Transverse colon (tissue), 4 donors: Measurements from ENCODE around the gene LRRC45. TPM values are rescaled to one million over a fixed set of nuclear protein-coding genes. Genes with fewer than 3 reads are reported as not detected.

Experiments
- DNase-seq: peaks from one replicate; pipeline ENCODE4 v3.0.0-alpha.2; 2019
- H3K27ac ChIP-seq, 4 donors: fragments of 200-600 bp; sonication (generic); 2 replicates each; pipeline ENCODE4 v1.5.1; 2016 to 2018; ENCODE audit warnings: inconsistent platforms in 4 of 4
- H3K27me3 ChIP-seq: fragments of 200-600 bp; sonication (generic); 2 replicates; pipeline ENCODE4 v1.5.1; 2017; ENCODE audit warnings: inconsistent platforms
- H3K36me3 ChIP-seq, 4 donors: fragments of 200-600 bp; sonication (generic); 2 replicates each; pipeline ENCODE4 v1.5.1; 2017 to 2019; ENCODE audit warnings: inconsistent platforms in 4 of 4
- H3K4me1 ChIP-seq, 4 donors: fragments of 200-600 bp; sonication (generic); 2 replicates each; pipeline ENCODE4 v1.5.1; 2017 to 2020; ENCODE audit warnings: inconsistent platforms in 4 of 4
- H3K4me3 ChIP-seq, 4 donors: fragments of 200-600 bp; sonication (generic); 1 replicate in 1 of 4; 2 replicates in 3 of 4; pipeline versions ENCODE4 v1.5.1 to v1.6.1; 2017 to 2019; ENCODE audit warnings: inconsistent platforms in 4 of 4
- H3K9me3 ChIP-seq, 2 donors: fragments of 200-600 bp; sonication (generic); 2 replicates each; pipeline ENCODE4 v1.5.1; 2017 to 2019; ENCODE audit warnings: inconsistent platforms in 2 of 2
- EP300 ChIP-seq: sonication (generic); formaldehyde crosslinking; IDR thresholded peaks from one replicate; pipeline ENCODE4 v1.6.1; 2017; ENCODE audit warnings: antibody characterized with exemption, low read depth
- POLR2A ChIP-seq: fragments of 450-650 bp; IDR thresholded peaks from one replicate; pipeline ENCODE4 v1.6.1; 2016; ENCODE audit warnings: antibody characterized with exemption, mild to moderate bottlenecking, moderate library complexity
- POLR2AphosphoS5 ChIP-seq, 3 donors: sonication (generic); formaldehyde crosslinking; IDR thresholded peaks; one replicate each; pipeline ENCODE4 v1.6.1; 2016; ENCODE audit warnings: antibody characterized with exemption in 3 of 3
- WGBS, 2 donors: methylation state at CpG; one replicate each; pipeline ENCODE4 v1.1.5; 2018; ENCODE audit warnings: low coverage in 1 of 2; 5-methylcytosine and 5-hydroxymethylcytosine counted together
- in situ Hi-C, 4 donors: fragments of 200-750 bp; cut with MboI; loops; one replicate each; pipeline versions ENCODE4 v1.15.0 to v1.15.1; 2017; ENCODE audit warnings: low sequenced_read_pairs in 3 of 4, low pct_ligation_motif_present in 1 of 4, low pct_unique_long_range_greater_than_20kb in 1 of 4
- intact Hi-C: fragments of 100-400 bp; cut with DNase I; formaldehyde crosslinking; loops from one replicate; pipeline ENCODE4 v1.15.1; 2023; ENCODE audit warnings: low total_unique reads
- total RNA-seq, 4 donors: library from RNA; depleted of rRNA; stranded (reverse); fragments of >200 nt; gene quantifications; one replicate each; pipeline ENCODE4 v1.1.0, GENCODE V29; 2016
- TF ChIP-seq, protein P1 (sequence below), 5 experiments: fragments of 200-600 bp in 3 of 5; fragments of 450-650 bp in 2 of 5; sonication (generic) in 3 of 5; IDR thresholded peaks; 1 replicate in 2 of 5; 2 replicates in 3 of 5; pipeline ENCODE4 v1.5.1; 2016 to 2017; ENCODE audit warnings: antibody characterized with exemption in 5 of 5, inconsistent platforms in 3 of 5, mild to moderate bottlenecking in 2 of 5, moderate library complexity in 1 of 5

The LRRC45 gene
- total RNA-seq, 4 donors from 2014 or later = 12.7 to 40.6 (median 23.5) TPM

DNA sequence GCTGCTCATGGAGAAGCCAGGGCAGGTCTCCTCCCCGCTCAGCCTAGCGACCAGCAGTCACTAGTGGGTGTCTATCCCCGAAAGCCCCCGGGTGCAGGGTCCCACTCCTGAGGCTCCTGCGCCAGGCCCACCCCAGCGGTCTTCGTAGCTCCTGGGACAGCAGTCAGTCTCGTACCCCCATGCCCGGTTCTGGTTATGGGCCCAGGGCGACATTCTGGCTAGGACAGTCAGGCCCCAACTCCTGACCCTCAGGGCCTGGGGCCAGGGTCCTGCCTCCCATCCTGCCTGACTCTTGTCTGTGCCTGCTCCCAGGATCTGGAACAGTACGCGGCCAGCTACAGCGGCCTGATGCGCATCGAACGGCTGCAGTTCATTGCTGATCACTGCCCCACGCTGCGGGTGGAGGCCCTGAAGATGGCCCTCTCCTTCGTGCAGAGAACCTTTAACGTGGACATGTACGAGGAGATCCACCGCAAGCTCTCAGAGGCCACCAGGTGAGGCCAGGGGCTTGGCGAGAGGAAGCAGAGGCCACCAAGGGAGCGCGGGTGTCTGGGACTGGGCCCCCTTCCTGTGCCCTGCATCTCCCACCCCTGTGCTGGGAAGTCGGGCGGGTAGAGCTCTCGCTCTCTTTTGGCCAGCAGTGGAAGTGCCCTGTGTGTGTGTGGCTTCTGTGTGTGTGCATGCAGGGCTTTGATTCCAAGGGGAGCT lies 30.6 kb downstream of the LRRC45 start:
- H3K4me1 ChIP-seq = peaks cover 12 to 28% (median 27%) of the 10 kb centered on the region in 4 donors
- no peak overlapping the region for H3K27ac ChIP-seq
- H3K9me3 ChIP-seq = no peaks in the 10 kb centered on the region
- in situ Hi-C loops = no loop called here
- peaks cover 0 to 9% (median 3%) of the 10 kb centered on the region in 4 donors for H3K36me3 ChIP-seq
- TF ChIP-seq POLR2A = no peak
- TF ChIP-seq, protein P1, sequence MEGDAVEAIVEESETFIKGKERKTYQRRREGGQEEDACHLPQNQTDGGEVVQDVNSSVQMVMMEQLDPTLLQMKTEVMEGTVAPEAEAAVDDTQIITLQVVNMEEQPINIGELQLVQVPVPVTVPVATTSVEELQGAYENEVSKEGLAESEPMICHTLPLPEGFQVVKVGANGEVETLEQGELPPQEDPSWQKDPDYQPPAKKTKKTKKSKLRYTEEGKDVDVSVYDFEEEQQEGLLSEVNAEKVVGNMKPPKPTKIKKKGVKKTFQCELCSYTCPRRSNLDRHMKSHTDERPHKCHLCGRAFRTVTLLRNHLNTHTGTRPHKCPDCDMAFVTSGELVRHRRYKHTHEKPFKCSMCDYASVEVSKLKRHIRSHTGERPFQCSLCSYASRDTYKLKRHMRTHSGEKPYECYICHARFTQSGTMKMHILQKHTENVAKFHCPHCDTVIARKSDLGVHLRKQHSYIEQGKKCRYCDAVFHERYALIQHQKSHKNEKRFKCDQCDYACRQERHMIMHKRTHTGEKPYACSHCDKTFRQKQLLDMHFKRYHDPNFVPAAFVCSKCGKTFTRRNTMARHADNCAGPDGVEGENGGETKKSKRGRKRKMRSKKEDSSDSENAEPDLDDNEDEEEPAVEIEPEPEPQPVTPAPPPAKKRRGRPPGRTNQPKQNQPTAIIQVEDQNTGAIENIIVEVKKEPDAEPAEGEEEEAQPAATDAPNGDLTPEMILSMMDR (IDR thresholded peaks at IDR 0.05) = no peak
- TF ChIP-seq EP300 = no peak
- no peak for TF ChIP-seq POLR2AphosphoS5 (IDR thresholded peaks at IDR 0.05)
- H3K4me3 ChIP-seq = no peak overlapping the region
- intact Hi-C loops = no loop called here
- no peaks in the 10 kb centered on the region for H3K27me3 ChIP-seq
- no peak for DNase-seq
- WGBS, 2 donors = 94 to 100% methylated on average over 1 to 27 of the region's 28 CpGs

DNA sequence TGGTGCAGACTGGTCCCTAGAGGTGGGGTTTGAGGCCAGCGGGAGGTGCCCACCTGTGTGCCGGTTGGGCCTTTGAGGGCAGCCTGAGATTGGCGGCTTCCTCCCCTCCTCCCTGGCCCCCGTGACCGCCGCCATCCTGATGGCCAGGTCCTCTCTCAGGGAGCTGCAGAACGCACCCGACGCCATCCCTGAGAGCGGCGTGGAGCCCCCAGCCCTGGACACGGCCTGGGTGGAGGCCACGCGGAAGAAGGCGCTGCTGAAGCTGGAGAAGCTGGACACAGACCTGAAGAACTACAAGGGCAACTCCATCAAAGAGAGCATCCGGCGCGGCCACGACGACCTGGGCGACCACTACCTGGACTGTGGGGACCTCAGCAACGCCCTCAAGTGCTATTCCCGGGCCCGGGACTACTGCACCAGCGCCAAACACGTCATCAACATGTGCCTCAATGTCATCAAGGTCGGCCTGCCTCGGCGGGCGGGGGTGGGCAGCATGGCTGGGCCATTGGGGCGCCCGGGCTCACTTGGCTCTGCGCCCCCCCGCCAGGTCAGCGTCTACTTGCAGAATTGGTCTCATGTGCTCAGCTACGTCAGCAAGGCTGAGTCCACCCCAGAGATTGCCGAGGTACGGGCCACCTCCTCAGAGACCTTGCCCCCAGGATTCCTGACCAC lies 31.4 kb downstream of the LRRC45 start:
- Histone ChIP-seq H3K27me3 (no peaks in the 10 kb centered on the region), H3K36me3 (peaks cover 0 to 9% (median 3%) of the 10 kb centered on the region in 4 donors), H3K4me3 (no peak overlapping the region), H3K4me1 (peaks cover 12 to 28% (median 27%) of the 10 kb centered on the region in 4 donors), H3K27ac (no peak overlapping the region), H3K9me3 (no peaks in the 10 kb centered on the region)
- intact Hi-C loops = no loop called here
- 92% methylated on average over 35 of the region's 38 CpGs; no CpG with 5 or more reads in 1 of the 2 donors for WGBS, 2 donors
- TF ChIP-seq POLR2A (no peak), POLR2AphosphoS5 (IDR thresholded peaks at IDR 0.05) (no peak), EP300 (no peak)
- TF ChIP-seq, protein P1 (IDR thresholded peaks at IDR 0.05) = no peak
- in situ Hi-C loops = no loop called here
- DNase-seq = no peak

DNA sequence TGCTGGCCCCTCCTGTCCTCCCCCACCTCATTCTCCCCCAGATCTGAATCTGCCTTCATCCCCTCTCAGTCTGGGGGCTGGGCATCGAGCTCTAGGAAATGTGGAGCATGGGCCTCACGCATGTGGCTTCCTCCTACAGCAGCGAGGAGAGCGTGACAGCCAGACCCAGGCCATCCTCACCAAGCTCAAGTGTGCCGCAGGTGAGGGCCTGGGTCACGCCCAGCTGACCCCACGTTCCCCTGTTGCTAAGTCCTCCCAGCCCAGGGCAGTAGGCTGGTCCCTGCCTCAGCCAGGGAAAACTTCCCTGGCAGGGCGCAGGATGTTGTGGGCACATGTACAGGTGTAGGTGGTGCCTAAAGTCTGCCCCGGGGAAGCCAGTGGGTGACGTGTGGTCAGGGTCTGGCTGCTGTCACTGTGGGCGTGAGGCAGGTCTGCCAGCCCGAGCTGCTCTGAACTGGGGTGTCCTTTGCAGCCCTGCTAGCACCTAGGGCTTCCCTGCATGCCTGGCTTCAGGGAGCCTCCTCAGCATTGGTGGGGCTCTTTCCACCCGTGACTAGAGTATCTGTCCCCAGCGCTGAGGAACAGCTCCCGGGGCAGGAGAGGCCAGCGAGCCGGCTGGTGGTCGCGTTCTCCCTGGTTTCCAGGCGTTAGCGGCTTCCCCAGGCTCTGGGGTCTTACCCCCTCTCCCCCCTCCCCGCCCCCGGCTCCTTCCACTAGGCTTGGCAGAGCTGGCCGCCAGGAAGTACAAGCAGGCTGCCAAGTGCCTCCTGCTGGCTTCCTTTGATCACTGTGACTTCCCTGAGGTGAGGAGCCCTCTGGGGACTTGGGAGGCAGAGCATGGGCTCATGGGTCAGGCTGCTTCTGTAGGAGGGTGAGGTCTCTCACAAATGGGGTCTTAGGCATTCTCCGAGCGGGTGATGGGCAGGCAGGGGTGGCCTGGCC lies 32.2 kb downstream of the LRRC45 start:
- 88% methylated on average over 18 of the region's 26 CpGs; no CpG with 5 or more reads in 1 of the 2 donors for WGBS, 2 donors

More for the DNA sequence above, 32.2 kb downstream of the LRRC45 start:
- DNase-seq = no peak
- peaks cover 12 to 23% (median 22%) of the 10 kb centered on the region in 4 donors for H3K4me1 ChIP-seq
- no peak overlapping the region for H3K27ac ChIP-seq
- TF ChIP-seq EP300 (no peak), POLR2A (no peak), POLR2AphosphoS5 (IDR thresholded peaks at IDR 0.05) (no peak)
- TF ChIP-seq, protein P1 (IDR thresholded peaks at IDR 0.05) = no peak
- no peak overlapping the region for H3K4me3 ChIP-seq
- in situ Hi-C loops = no loop called here
- no peaks in the 10 kb centered on the region for H3K9me3 ChIP-seq
- intact Hi-C loops = no loop called here
- peaks cover 0 to 9% (median 3%) of the 10 kb centered on the region in 4 donors for H3K36me3 ChIP-seq
- H3K27me3 ChIP-seq = no peaks in the 10 kb centered on the region
